Lower lobe of right lung (tissue), 2 donors: ENCODE data around the gene ACTN2. TPM values are rescaled to one million over a fixed set of nuclear protein-coding genes. Genes with fewer than 3 reads are reported as not detected.

Source experiments
- ATAC-seq, 2 donors: fragments of 200-7000 bp; cut with Tn5 transposase; one replicate each; pipeline ENCODE4 v1.9.1; 2020 to 2022; ENCODE audit warnings: mild to moderate bottlenecking in 2 of 2, moderate library complexity in 2 of 2
- DNase-seq: peaks from one replicate; pipeline ENCODE4 v3.0.0-alpha.2; 2020
- H3K27ac ChIP-seq: fragments of 200-600 bp; one replicate; pipeline ENCODE4 v1.8.0; 2022
- H3K27me3 ChIP-seq: fragments of 200-600 bp; one replicate; pipeline ENCODE4 v1.8.0; 2022; ENCODE audit warnings: low read depth
- H3K36me3 ChIP-seq: fragments of 200-600 bp; one replicate; pipeline ENCODE4 v1.8.0; 2022; ENCODE audit warnings: mild to moderate bottlenecking
- H3K4me1 ChIP-seq: fragments of 200-600 bp; one replicate; pipeline ENCODE4 v1.8.0; 2022
- H3K4me3 ChIP-seq: fragments of 200-600 bp; one replicate; pipeline ENCODE4 v1.8.0; 2022; ENCODE audit warnings: mild to moderate bottlenecking
- H3K9me3 ChIP-seq: fragments of 200-600 bp; one replicate; pipeline ENCODE4 v1.8.0; 2022
- intact Hi-C: fragments of 100-400 bp; cut with DNase I; formaldehyde crosslinking; loops from one replicate; pipeline ENCODE4 v1.11.0; 2022
- total RNA-seq: library from RNA; stranded (reverse); fragmentation: NEBNext Ultra II Directional; extraction: Animal tissue kit (Norgen Biotek cat#: 25700); gene quantifications from one replicate; pipeline ENCODE4 v1.2.1, GENCODE V29; 2021
- TF ChIP-seq, protein P1 (sequence below): fragments of 200-600 bp; IDR thresholded peaks from one replicate; pipeline ENCODE4 v1.8.0; 2022; ENCODE audit warnings: antibody characterized with exemption, mild to moderate bottlenecking
- donor health status: DM: no; HTN: yes; CAD: no; lungs with severe emphysema.

The ACTN2 gene
- total RNA-seq, 1 donor from 2014 or later = 1.9 TPM

DNA sequence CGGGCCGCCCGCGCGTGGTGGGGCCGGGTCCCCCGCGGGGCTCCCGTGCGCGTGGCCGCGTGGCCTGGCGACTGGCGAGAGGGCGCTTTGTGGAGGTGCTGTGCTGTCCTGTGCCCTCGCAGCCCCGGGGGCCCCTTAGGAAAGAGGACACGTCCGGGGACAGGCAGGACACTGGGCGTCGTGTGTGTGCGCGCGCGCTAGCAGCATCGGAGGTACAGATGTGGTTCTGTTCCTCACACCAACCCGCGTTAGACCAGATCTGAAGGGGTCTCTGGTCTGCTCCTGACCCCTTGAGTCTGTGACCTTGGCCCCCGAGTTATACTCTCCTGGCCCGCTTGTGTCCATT lies 489 bp downstream of the ACTN2 start:
- no peaks in the 10 kb centered on the region for H3K9me3 ChIP-seq
- peaks cover 21% of the 10 kb centered on the region for H3K27me3 ChIP-seq
- intact Hi-C loops = no loop called here
- no peaks in the 10 kb centered on the region for H3K36me3 ChIP-seq
- ATAC-seq (peak; percentile 17 to 33), DNase-seq (no peak)
- peak overlapping the region; percentile 58 for H3K4me3 ChIP-seq
- H3K27ac ChIP-seq = peak overlapping the region; percentile 49
- peaks cover 12% of the 10 kb centered on the region for H3K4me1 ChIP-seq
- TF ChIP-seq, protein P1, sequence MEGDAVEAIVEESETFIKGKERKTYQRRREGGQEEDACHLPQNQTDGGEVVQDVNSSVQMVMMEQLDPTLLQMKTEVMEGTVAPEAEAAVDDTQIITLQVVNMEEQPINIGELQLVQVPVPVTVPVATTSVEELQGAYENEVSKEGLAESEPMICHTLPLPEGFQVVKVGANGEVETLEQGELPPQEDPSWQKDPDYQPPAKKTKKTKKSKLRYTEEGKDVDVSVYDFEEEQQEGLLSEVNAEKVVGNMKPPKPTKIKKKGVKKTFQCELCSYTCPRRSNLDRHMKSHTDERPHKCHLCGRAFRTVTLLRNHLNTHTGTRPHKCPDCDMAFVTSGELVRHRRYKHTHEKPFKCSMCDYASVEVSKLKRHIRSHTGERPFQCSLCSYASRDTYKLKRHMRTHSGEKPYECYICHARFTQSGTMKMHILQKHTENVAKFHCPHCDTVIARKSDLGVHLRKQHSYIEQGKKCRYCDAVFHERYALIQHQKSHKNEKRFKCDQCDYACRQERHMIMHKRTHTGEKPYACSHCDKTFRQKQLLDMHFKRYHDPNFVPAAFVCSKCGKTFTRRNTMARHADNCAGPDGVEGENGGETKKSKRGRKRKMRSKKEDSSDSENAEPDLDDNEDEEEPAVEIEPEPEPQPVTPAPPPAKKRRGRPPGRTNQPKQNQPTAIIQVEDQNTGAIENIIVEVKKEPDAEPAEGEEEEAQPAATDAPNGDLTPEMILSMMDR = no peak

DNA sequence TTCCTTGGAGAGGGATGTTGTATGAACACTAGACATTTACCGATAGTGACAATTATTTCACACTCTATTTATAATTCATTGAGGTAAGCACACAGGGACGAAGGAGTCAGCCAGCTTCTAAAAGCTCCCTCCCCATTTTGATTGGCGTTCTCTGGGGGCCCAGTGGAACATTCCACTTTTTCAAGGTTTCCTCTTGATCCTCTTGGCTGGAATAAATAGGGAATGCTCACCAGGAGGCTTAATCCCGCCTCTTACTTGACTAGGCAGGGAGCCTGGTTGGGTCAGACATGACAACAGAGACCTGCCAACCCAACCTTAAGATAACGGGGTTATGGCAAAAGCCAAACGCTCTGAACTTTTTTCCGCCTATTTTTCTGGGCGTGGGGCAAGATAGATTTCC lies 974 bp downstream of the ACTN2 start:
- Histone ChIP-seq H3K36me3 (no peaks in the 10 kb centered on the region), H3K4me1 (peaks cover 12% of the 10 kb centered on the region), H3K27me3 (peaks cover 22% of the 10 kb centered on the region), H3K27ac (no peak overlapping the region), H3K9me3 (no peaks in the 10 kb centered on the region), H3K4me3 (peak overlapping the region; percentile 58)
- TF ChIP-seq, protein P1 = no peak
- intact Hi-C loops = no loop called here
- no peak for DNase-seq
- ATAC-seq = no peak

DNA sequence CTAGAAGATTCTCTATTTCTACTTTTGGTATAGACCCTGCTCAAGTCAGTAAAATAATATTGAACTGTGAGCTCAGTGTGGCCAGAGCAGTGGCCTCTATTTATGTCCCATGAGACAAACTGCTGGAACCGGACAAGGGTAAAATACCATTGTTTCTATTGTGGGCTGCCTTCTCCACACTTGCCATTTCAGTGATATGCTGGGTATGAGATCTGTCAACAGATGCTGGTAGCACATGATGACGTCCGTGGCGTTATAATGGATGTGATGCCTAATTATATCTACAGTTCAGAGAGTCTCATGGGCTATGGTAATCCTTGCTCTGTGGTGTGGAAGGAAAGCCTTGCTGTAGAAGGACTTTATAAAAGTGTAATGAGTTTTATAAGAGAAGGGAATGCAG lies 2.4 kb downstream of the ACTN2 start:
- H3K27me3 ChIP-seq = peaks cover 26% of the 10 kb centered on the region
- DNase-seq (no peak), ATAC-seq (no peak)
- TF ChIP-seq, protein P1 = no peak
- no peak overlapping the region for H3K27ac ChIP-seq
- H3K4me1 ChIP-seq = peaks cover 12% of the 10 kb centered on the region
- intact Hi-C loops = no loop called here
- H3K9me3 ChIP-seq = no peaks in the 10 kb centered on the region
- no peak overlapping the region for H3K4me3 ChIP-seq
- H3K36me3 ChIP-seq = no peaks in the 10 kb centered on the region

DNA sequence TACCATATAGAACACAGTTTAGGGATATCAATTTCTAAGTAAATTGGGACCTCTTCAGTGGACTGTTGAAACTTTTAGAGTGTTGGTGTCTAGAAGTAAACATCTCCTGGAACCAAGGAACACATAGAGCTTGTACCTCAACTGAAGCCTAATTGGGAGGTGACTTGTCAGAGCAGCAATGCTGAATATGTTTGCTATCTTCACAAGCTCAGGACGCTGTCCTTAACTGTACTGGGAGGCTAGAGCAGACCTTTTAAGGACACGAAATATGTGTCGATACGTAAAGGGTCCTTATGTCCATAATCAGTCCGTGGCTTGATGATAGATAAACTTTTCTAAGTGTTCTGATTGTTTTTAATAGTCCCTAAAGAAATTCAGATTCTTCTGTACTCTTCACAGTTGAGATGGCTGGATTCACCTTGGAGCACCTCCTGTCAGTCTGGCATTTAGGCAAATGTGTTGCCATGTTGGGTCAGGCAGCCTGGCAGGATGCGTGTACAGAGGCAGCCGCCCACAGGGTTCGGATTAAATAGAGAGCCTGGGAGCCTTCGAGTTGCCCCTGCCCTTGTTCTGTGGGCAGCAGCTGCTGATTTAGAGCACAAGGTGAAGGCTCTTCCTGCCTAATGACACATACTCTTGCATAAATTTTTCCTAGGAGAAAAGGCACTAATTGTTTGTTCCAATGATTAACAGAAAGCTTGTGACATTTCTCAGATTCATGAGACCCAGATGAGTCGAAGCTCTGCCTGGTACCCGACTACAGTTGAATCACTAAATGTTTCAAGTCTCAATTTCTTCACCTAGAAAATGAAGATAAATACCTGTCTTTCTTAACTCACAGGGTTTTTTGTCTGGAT lies 3.6 kb downstream of the ACTN2 start:
- Histone ChIP-seq H3K9me3 (no peaks in the 10 kb centered on the region), H3K36me3 (no peaks in the 10 kb centered on the region), H3K4me1 (peaks cover 12% of the 10 kb centered on the region), H3K27ac (no peak overlapping the region), H3K27me3 (peaks cover 26% of the 10 kb centered on the region), H3K4me3 (no peak overlapping the region)
- ATAC-seq (no peak), DNase-seq (no peak)
- intact Hi-C loops = no loop called here
- TF ChIP-seq, protein P1 = no peak

DNA sequence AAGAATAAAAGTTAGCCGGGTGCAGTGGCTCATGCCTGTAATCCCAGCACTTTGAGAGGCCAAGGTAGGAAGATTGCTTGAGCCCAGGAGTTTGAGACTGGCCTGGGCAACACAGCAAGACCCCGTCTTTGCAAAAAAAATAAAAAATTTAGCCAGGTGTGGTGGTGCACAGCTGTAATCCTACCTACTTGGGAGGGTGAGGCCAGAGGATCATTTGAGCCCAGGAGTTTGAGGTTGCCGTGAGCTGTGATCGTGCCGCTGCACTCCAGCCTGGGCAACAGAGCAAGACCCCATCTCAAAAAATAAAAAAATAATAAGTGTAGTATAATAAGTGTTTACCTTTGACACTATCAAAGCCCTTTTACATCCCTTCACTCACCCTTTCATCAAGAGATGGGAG lies 5.0 kb downstream of the ACTN2 start:
- Histone ChIP-seq H3K27ac (no peak overlapping the region), H3K9me3 (no peaks in the 10 kb centered on the region), H3K36me3 (no peaks in the 10 kb centered on the region), H3K4me1 (peaks cover 12% of the 10 kb centered on the region), H3K27me3 (peaks cover 26% of the 10 kb centered on the region), H3K4me3 (no peak overlapping the region)
- intact Hi-C loops = no loop called here
- ATAC-seq (no peak), DNase-seq (no peak)
- TF ChIP-seq, protein P1 = no peak
